Ishikawa (cell line): ENCODE data around the gene PRSS2.

ENCODE experiments used
- CEBPB ChIP-seq: IDR thresholded peaks from 2 replicates; pipeline ENCODE4 v1.6.1; 2012
- CREB1 ChIP-seq: IDR thresholded peaks from 2 replicates; pipeline ENCODE4 v1.6.1; 2012; ENCODE audit warnings: low read depth
- EGR1 ChIP-seq: IDR thresholded peaks from 2 replicates; pipeline ENCODE4 v1.6.1; 2012
- EP300 ChIP-seq: IDR thresholded peaks from 2 replicates; pipeline ENCODE4 v1.6.1; 2012; ENCODE audit warnings: borderline replicate concordance
- FOXM1 ChIP-seq: IDR thresholded peaks from 2 replicates; pipeline ENCODE4 v1.6.1; 2012; ENCODE audit warnings: low read depth, borderline replicate concordance
- MAX ChIP-seq: IDR thresholded peaks from 2 replicates; pipeline ENCODE4 v1.6.1; 2012
- NFIC ChIP-seq: IDR thresholded peaks from 2 replicates; pipeline ENCODE4 v1.6.1; 2012
- RAD21 ChIP-seq: IDR thresholded peaks from 2 replicates; pipeline ENCODE4 v1.6.1; 2012; ENCODE audit warnings: low read depth
- TAF1 ChIP-seq: IDR thresholded peaks from 2 replicates; pipeline ENCODE4 v1.6.1; 2012; ENCODE audit warnings: low read depth, mild to moderate bottlenecking
- TCF12 ChIP-seq: IDR thresholded peaks from 2 replicates; pipeline ENCODE4 v1.6.1; 2012; ENCODE audit warnings: low read depth
- TEAD4 ChIP-seq: IDR thresholded peaks from 2 replicates; pipeline ENCODE4 v1.6.1; 2012
- USF1 ChIP-seq: IDR thresholded peaks from 2 replicates; pipeline ENCODE4 v1.6.1; 2012
- YY1 ChIP-seq: IDR thresholded peaks from 2 replicates; pipeline ENCODE4 v1.6.1; 2012; ENCODE audit warnings: low read depth
- ZBTB7A ChIP-seq: IDR thresholded peaks from 2 replicates; pipeline ENCODE4 v1.6.1; 2012; ENCODE audit warnings: low read depth
- TF ChIP-seq, protein P1 (sequence below): IDR thresholded peaks from 2 replicates; pipeline ENCODE4 v1.6.1; 2012; ENCODE audit warnings: low read depth, mild to moderate bottlenecking

PRSS2 gene

DNA sequence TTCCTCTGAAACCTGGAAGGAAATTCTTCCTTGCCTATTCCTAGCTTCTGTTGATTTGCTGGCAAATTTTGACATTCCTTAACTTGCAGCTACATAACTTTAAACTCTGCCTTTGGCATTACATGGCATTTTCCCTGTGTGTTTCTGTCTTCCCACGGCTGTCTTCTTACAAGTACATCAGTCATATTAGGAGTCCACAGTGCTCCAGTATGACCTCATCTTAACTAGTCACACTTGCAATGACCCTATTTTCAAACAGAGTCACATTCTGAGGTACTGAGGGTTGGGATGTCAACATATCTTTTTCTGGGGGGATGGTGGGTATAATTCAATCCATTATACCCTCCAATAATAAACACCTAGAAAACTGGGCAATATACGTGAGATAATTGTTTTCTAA, 46.7 kb downstream of the PRSS2 start:
- TF ChIP-seq TEAD4 (no peak), USF1 (no peak), TCF12 (no peak), EGR1 (no peak), CREB1 (no peak), CEBPB (no peak), EP300 (no peak), FOXM1 (no peak), ZBTB7A (no peak), NFIC (no peak), MAX (no peak), TAF1 (no peak)
- TF ChIP-seq, protein P1, sequence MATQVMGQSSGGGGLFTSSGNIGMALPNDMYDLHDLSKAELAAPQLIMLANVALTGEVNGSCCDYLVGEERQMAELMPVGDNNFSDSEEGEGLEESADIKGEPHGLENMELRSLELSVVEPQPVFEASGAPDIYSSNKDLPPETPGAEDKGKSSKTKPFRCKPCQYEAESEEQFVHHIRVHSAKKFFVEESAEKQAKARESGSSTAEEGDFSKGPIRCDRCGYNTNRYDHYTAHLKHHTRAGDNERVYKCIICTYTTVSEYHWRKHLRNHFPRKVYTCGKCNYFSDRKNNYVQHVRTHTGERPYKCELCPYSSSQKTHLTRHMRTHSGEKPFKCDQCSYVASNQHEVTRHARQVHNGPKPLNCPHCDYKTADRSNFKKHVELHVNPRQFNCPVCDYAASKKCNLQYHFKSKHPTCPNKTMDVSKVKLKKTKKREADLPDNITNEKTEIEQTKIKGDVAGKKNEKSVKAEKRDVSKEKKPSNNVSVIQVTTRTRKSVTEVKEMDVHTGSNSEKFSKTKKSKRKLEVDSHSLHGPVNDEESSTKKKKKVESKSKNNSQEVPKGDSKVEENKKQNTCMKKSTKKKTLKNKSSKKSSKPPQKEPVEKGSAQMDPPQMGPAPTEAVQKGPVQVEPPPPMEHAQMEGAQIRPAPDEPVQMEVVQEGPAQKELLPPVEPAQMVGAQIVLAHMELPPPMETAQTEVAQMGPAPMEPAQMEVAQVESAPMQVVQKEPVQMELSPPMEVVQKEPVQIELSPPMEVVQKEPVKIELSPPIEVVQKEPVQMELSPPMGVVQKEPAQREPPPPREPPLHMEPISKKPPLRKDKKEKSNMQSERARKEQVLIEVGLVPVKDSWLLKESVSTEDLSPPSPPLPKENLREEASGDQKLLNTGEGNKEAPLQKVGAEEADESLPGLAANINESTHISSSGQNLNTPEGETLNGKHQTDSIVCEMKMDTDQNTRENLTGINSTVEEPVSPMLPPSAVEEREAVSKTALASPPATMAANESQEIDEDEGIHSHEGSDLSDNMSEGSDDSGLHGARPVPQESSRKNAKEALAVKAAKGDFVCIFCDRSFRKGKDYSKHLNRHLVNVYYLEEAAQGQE = no peak

- TF ChIP-seq EP300 (no peak), NFIC (no peak), CREB1 (no peak), TCF12 (no peak), FOXM1 (no peak), USF1 (no peak), CEBPB (no peak), EGR1 (no peak), YY1 (no peak), TEAD4 (no peak), MAX (no peak), ZBTB7A (no peak), TAF1 (no peak), RAD21 (no peak)
- TF ChIP-seq, protein P1 = no peak
These were observed 48.8 kb downstream of the PRSS2 start for GRCh38 chr7:142819530-142819929.

GRCh38 chr7:142822714-142823113, 51.9 kb downstream of the PRSS2 start:
- TF ChIP-seq EP300 = no peak
- TF ChIP-seq CREB1 = no peak
- no peak for TF ChIP-seq TAF1
- TF ChIP-seq FOXM1 = no peak
- TF ChIP-seq ZBTB7A = no peak
- TF ChIP-seq MAX = no peak
- no peak for TF ChIP-seq YY1
- TF ChIP-seq NFIC = no peak
- no peak for TF ChIP-seq TCF12
- TF ChIP-seq, protein P1 = no peak
- no peak for TF ChIP-seq USF1
- no peak for TF ChIP-seq RAD21
- TF ChIP-seq EGR1 = no peak
- TF ChIP-seq CEBPB = no peak
